Right lobe of liver (tissue), 6 donors: Measurements from ENCODE around the gene GRB10. TPM values are rescaled to one million over a fixed set of nuclear protein-coding genes. Genes with fewer than 3 reads are reported as not detected.

ENCODE experiments used
- ATAC-seq, 4 donors: fragments of 200-7000 bp; cut with Tn5 transposase; one replicate each; pipeline ENCODE4 v1.9.1; 2020; ENCODE audit warnings: mild to moderate bottlenecking in 4 of 4, moderate library complexity in 4 of 4
- DNase-seq, 3 donors: peaks; one replicate each; pipeline ENCODE4 v3.0.0-alpha.2; 2020
- H3K27ac ChIP-seq, 3 donors: fragments of 200-600 bp; one replicate each; pipeline ENCODE4 v1.8.0; 2022
- H3K27me3 ChIP-seq, 2 donors: fragments of 200-600 bp; one replicate each; pipeline ENCODE4 v1.8.0; 2022
- H3K36me3 ChIP-seq, 4 donors: fragments of 200-600 bp; sonication (generic) in 1 of 4; one replicate each; pipeline versions ENCODE4 v1.5.1 to v1.8.0; 2017 to 2022; ENCODE audit warnings: control low read depth in 1 of 4
- H3K4me1 ChIP-seq, 4 donors: fragments of 200-600 bp; sonication (generic) in 1 of 4; one replicate each; pipeline versions ENCODE4 v1.5.1 to v1.8.0; 2017 to 2022; ENCODE audit warnings: control low read depth in 1 of 4
- H3K4me3 ChIP-seq, 3 donors: fragments of 200-600 bp; one replicate each; pipeline ENCODE4 v1.8.0; 2022
- H3K9me3 ChIP-seq, 4 donors: fragments of 200-600 bp; sonication (generic) in 1 of 4; one replicate each; pipeline versions ENCODE4 v1.5.1 to v1.8.0; 2017 to 2022; ENCODE audit warnings: control low read depth in 1 of 4
- POLR2A ChIP-seq: fragments of 450-650 bp; IDR thresholded peaks from one replicate; pipeline ENCODE4 v1.6.1; 2017; ENCODE audit warnings: antibody characterized with exemption, mild to moderate bottlenecking
- WGBS: methylation state at CpG from one replicate; pipeline ENCODE4 v1.1.6; 2018; ENCODE audit warnings: low coverage, low lambda C conversion rate; ENCODE audit not compliant: insufficient coverage; ENCODE audit errors: missing lambda C conversion rate; 5-methylcytosine and 5-hydroxymethylcytosine counted together
- intact Hi-C, 2 donors: fragments of 100-400 bp; cut with DNase I; formaldehyde crosslinking; loops; one replicate each; pipeline versions ENCODE4 v1.11.2 to v1.14.1; 2022
- total RNA-seq, 6 experiments: library from RNA; depleted of rRNA in 2 of 6; stranded (reverse); fragments of >200 nt in 2 of 6; fragmentation: NEBNext Ultra II Directional in 3 of 6; extraction: Animal tissue kit (Norgen Biotek cat#: 25700) in 3 of 6; gene quantifications; one replicate each; pipeline versions ENCODE4 v1.1.0 to v1.2.4, GENCODE V29; 2016 to 2023
- TF ChIP-seq, protein P1 (sequence below), 4 donors: fragments of 200-600 bp in 3 of 4; fragments of 450-650 bp in 1 of 4; IDR thresholded peaks; one replicate each; pipeline versions ENCODE4 v1.5.1 to v1.8.0; 2016 to 2022; ENCODE audit warnings: antibody characterized with exemption in 4 of 4, mild to moderate bottlenecking in 2 of 4
- donor health status: DM: no; HTN: yes; CAD: no.
- donor health status: DM: no; HTN: no; CAD: no.
- donor health status: DM: no; HTN: no; CAD: no.
- donor health status: DM: no; HTN: yes; CAD: no.
- donor health status: DM: no; HTN: yes; CAD: no.

Gene GRB10
- total RNA-seq, 6 experiments from 2014 or later: 24.9 to 55.5 (median 40.0) TPM

DNA sequence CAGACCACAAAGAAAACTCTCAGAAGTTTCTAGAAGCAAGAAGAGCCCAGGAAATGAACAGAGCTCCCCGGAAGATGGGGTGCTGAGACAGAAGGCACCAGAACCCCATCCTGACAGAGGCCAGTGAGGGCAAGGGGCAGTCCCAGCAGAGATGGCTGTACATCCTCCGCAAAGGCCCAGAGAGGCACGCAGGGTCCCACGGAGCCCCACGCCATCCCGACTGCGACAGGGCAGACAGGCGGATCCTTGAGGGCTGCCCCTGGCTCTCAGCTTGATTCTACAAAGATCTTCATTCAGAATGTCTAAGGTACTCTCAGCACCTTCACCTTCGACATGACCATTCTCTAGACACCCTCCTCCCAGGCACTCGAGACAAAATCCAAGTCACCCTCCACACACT is 109.6 kb downstream of the GRB10 start:
- intact Hi-C loops: loop anchor here in 1 of 2 donors (10.0 kb wide), 1 partner anchor 48 kb away; no protein-coding TSS in a partner anchor
- ATAC-seq: no peak
- 83% methylated on average over 2 of the region's 10 CpGs for WGBS
- no peak overlapping the region for H3K27ac ChIP-seq
- no peaks in the 10 kb centered on the region for H3K27me3 ChIP-seq
- DNase-seq: peak in 1 of 3 donors; percentile 39
- H3K4me1 ChIP-seq: peaks cover 0 to 41% (median 18%) of the 10 kb centered on the region in 4 donors
- no peak for TF ChIP-seq POLR2A
- TF ChIP-seq, protein P1, sequence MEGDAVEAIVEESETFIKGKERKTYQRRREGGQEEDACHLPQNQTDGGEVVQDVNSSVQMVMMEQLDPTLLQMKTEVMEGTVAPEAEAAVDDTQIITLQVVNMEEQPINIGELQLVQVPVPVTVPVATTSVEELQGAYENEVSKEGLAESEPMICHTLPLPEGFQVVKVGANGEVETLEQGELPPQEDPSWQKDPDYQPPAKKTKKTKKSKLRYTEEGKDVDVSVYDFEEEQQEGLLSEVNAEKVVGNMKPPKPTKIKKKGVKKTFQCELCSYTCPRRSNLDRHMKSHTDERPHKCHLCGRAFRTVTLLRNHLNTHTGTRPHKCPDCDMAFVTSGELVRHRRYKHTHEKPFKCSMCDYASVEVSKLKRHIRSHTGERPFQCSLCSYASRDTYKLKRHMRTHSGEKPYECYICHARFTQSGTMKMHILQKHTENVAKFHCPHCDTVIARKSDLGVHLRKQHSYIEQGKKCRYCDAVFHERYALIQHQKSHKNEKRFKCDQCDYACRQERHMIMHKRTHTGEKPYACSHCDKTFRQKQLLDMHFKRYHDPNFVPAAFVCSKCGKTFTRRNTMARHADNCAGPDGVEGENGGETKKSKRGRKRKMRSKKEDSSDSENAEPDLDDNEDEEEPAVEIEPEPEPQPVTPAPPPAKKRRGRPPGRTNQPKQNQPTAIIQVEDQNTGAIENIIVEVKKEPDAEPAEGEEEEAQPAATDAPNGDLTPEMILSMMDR (IDR thresholded peaks at IDR 0.05): no peak
- no peak overlapping the region for H3K4me3 ChIP-seq
- H3K9me3 ChIP-seq: no peaks in the 10 kb centered on the region
- peaks cover 0 to 12% (median 8%) of the 10 kb centered on the region in 4 donors for H3K36me3 ChIP-seq

DNA sequence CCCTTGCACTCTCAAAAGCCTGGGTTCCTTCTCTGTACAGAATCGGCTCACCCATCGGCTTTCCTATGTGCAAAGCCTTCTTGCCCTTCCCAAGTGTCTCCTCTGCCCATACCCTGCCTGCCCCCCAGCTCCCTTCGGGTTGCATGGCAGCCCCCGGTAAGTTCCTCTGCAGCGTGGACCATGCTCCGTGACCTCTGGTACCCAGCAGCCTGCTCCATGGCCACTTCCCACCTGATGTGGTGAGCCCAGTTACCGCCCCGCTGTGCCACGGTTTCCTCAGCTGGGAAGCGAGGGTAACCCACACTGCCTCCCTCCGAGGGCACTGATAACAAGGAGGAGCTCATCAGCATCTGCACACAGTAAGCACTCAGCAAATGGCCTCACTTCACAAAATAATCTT is 110.7 kb downstream of the GRB10 start:
- no peak for ATAC-seq
- WGBS: 90% methylated on average over 2 of the region's 11 CpGs
- H3K36me3 ChIP-seq: peaks cover 0 to 12% (median 8%) of the 10 kb centered on the region in 4 donors
- H3K27ac ChIP-seq: no peak overlapping the region
- no peaks in the 10 kb centered on the region for H3K9me3 ChIP-seq
- no peaks in the 10 kb centered on the region for H3K27me3 ChIP-seq
- intact Hi-C loops: loop anchor here in 1 of 2 donors (10.0 kb wide), 1 partner anchor 47 kb away; no protein-coding TSS in a partner anchor
- TF ChIP-seq, protein P1 (IDR thresholded peaks at IDR 0.05): no peak
- no peak for TF ChIP-seq POLR2A
- peaks cover 0 to 41% (median 20%) of the 10 kb centered on the region in 4 donors for H3K4me1 ChIP-seq
- peak in 1 of 3 donors; percentile 33 for DNase-seq
- no peak overlapping the region for H3K4me3 ChIP-seq

DNA sequence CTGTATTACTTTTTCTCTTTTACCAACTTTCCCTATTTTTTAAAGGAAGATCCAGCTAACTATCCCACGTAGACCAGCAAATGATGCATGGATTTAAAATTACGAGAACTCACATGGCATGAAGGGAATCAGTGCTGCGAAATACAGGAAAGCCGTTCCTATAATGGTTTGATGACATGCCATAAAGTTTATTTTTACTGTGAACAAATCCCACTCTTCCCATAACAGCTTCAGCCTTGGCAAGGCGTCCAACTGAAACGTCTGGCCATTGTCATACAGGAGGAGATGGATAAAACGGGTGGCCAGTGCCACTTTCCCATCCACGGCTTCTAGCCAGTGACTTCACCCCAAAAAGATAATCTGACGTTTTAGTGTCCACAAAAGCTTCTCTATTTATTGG is 111.3 kb downstream of the GRB10 start:
- peaks cover 0 to 40% (median 19%) of the 10 kb centered on the region in 4 donors for H3K4me1 ChIP-seq
- DNase-seq (no peak), ATAC-seq (no peak)
- H3K27me3 ChIP-seq: no peaks in the 10 kb centered on the region
- no peak overlapping the region for H3K4me3 ChIP-seq
- H3K27ac ChIP-seq: no peak overlapping the region
- H3K36me3 ChIP-seq: peaks cover 0 to 12% (median 8%) of the 10 kb centered on the region in 4 donors
- no peaks in the 10 kb centered on the region for H3K9me3 ChIP-seq
- WGBS: 75% methylated on average over 8 of the region's 9 CpGs
- intact Hi-C loops: loop anchor here in 1 of 2 donors (10.0 kb wide), 1 partner anchor 47 kb away; no protein-coding TSS in a partner anchor
- TF ChIP-seq POLR2A: no peak
- TF ChIP-seq, protein P1 (IDR thresholded peaks at IDR 0.05): no peak

- TF ChIP-seq, protein P1 (IDR thresholded peaks at IDR 0.05): no peak
- no peak for TF ChIP-seq POLR2A
- Histone ChIP-seq H3K4me3 (no peak overlapping the region), H3K36me3 (peaks cover 0 to 12% (median 8%) of the 10 kb centered on the region in 4 donors), H3K4me1 (peaks cover 0 to 42% (median 22%) of the 10 kb centered on the region in 4 donors), H3K27me3 (no peaks in the 10 kb centered on the region), H3K27ac (peak overlapping the region in 1 of 3 donors; percentile 70), H3K9me3 (no peaks in the 10 kb centered on the region)
- intact Hi-C loops: loop anchor here in 1 of 2 donors (10.0 kb wide), 1 partner anchor 45 kb away; no protein-coding TSS in a partner anchor
- 55% methylated on average over 3 of the region's 3 CpGs for WGBS
- DNase-seq: no peak
- no peak for ATAC-seq
Observed at GRCh38 chr7:50669890-50670289, 112.8 kb downstream of the GRB10 start.
